ENCODE measurements around the gene FBXO24.

GRCh38 chr7:100562195-100563099 is 23.7 kb upstream of the FBXO24 start:
- TF ChIP-seq TCF7L2 (IDR thresholded peaks at IDR 0.05; ENCODE audit: low read depth, low read length) (no peak), RBBP5 (IDR thresholded peaks at IDR 0.05; ENCODE audit: borderline replicate concordance, insufficient read depth, low read length, poor library complexity, severe bottlenecking) (no peak), FOXK2 (conservative IDR thresholded peaks at IDR 0.05 in 1 of 2, IDR thresholded peaks at IDR 0.05 in 1 of 2; ENCODE audit: low read depth in 2 of 2) (no peak), CTCF (IDR thresholded peaks at IDR 0.05 in 2 of 3, conservative IDR thresholded peaks at IDR 0.05 in 1 of 3; ENCODE audit: insufficient read depth in 2 of 3, low read depth in 1 of 3, low read length in 3 of 3) (no peak), ZBTB7A (IDR thresholded peaks at IDR 0.05; ENCODE audit: borderline replicate concordance, control insufficient read depth, low read depth, low read length) (no peak), SNRNP70 (optimal IDR thresholded peaks at IDR 0.05; ENCODE audit: low read depth, low read length) (no peak), RFX5 (IDR thresholded peaks at IDR 0.05; ENCODE audit: low read depth, low read length) (no peak), POLR2AphosphoS5 (IDR thresholded peaks at IDR 0.05; ENCODE audit: control insufficient read depth, insufficient read depth, low read depth, low read length) (no peak), EZH2 (IDR thresholded peaks at IDR 0.05; ENCODE audit: borderline replicate concordance, low read depth, low read length) (no peak), SMC3 (conservative IDR thresholded peaks at IDR 0.05; ENCODE audit: insufficient read depth, low read depth, low read length) (no peak), ZNF644 (tag; IDR thresholded peaks at IDR 0.05; ENCODE audit: low read depth) (no peak), JUND (IDR thresholded peaks at IDR 0.05; ENCODE audit: borderline replicate concordance, low read depth, low read length) (no peak), JUND (tag; IDR thresholded peaks at IDR 0.05; ENCODE audit: borderline replicate concordance, low read depth, low read length) (no peak)
